Activated naive CD4-positive, alpha-beta T cell treated with anti-CD3 and anti-CD28 coated beads, Interleukin-2, amount 10 ng/mL, durations not matched to agents 7 days and 5 days (primary cell): ENCODE measurements around the gene NTMT1.

Experiments
- CTCF ChIA-PET: fragments of 350-600 bp; sonication (Branson Sonifier 250); formaldehyde crosslinking; loops from one replicate; lab custom pipeline; 2021; ENCODE audit warnings: antibody characterized with exemption; lab: Charles Lee
- DNase-seq: peaks from one replicate; pipeline ENCODE4 v3.0.0-alpha.2; 2020
- H3K27ac Mint-ChIP-seq: one replicate; pipeline ENCODE4 v1.8.0; 2021; ENCODE audit warnings: mild to moderate bottlenecking, moderate library complexity, mixed read lengths
- H3K27me3 Mint-ChIP-seq: one replicate; pipeline ENCODE4 v1.8.0; 2021; ENCODE audit warnings: mild to moderate bottlenecking, mixed read lengths
- H3K36me3 Mint-ChIP-seq: one replicate; pipeline ENCODE4 v1.8.0; 2021; ENCODE audit warnings: mixed read lengths
- H3K4me1 Mint-ChIP-seq: one replicate; pipeline ENCODE4 v1.8.0; 2021; ENCODE audit warnings: mixed read lengths
- H3K4me3 Mint-ChIP-seq: one replicate; pipeline ENCODE4 v1.8.0; 2021; ENCODE audit warnings: mild to moderate bottlenecking, moderate library complexity, mixed read lengths
- H3K9me3 Mint-ChIP-seq: one replicate; pipeline ENCODE4 v1.8.0; 2021; ENCODE audit warnings: mixed read lengths

NTMT1 gene

GRCh38 chr9:129614932-129615331, 11.0 kb upstream of the NTMT1 start:
- peaks cover 79% of the 10 kb centered on the region for H3K27me3 Mint-ChIP-seq
- H3K36me3 Mint-ChIP-seq, result no peaks in the 10 kb centered on the region
- DNase-seq, result no peak
- no peak overlapping the region for H3K4me3 Mint-ChIP-seq
- H3K9me3 Mint-ChIP-seq, result no peaks in the 10 kb centered on the region
- CTCF ChIA-PET, result interaction anchor here (1.2 to 4.5 kb wide), 2 partner anchors 9 to 478 kb away, joined by 6 to 63 read pairs; partner anchors contain the start of genes C9orf50 and NTMT1
- H3K4me1 Mint-ChIP-seq, result peaks cover 13% of the 10 kb centered on the region
- no peak overlapping the region for H3K27ac Mint-ChIP-seq

- Mint-ChIP-seq H3K9me3 (no peaks in the 10 kb centered on the region), H3K36me3 (no peaks in the 10 kb centered on the region), H3K4me3 (no peak overlapping the region), H3K27ac (no peak overlapping the region), H3K4me1 (peaks cover 11% of the 10 kb centered on the region), H3K27me3 (peaks cover 84% of the 10 kb centered on the region)
- DNase-seq, result no peak
- CTCF ChIA-PET, result interaction anchor here (1.0 to 1.3 kb wide), 3 partner anchors 9 to 473 kb away, joined by 3 to 4 read pairs (median 4); no protein-coding TSS in a partner anchor
Observed at GRCh38 chr9:129615407-129616285, 10.3 kb upstream of the NTMT1 start.

GRCh38 chr9:129617167-129617566, 8.8 kb upstream of the NTMT1 start:
- CTCF ChIA-PET, result interaction anchor here (1.1 kb wide), 1 partner anchor 486 kb away, joined by 3 read pairs; no protein-coding TSS in a partner anchor
- DNase-seq, result peak; percentile 55

GRCh38 chr9:129619787-129620668, 5.9 kb upstream of the NTMT1 start:
- no peak overlapping the region for H3K4me3 Mint-ChIP-seq
- H3K27ac Mint-ChIP-seq, result no peak overlapping the region
- peaks cover 76% of the 10 kb centered on the region for H3K27me3 Mint-ChIP-seq
- no peaks in the 10 kb centered on the region for H3K36me3 Mint-ChIP-seq
- H3K9me3 Mint-ChIP-seq, result no peaks in the 10 kb centered on the region
- CTCF ChIA-PET, result interaction anchor here (0.8 to 7.3 kb wide), 5 partner anchors 7 to 480 kb away, joined by 3 to 63 read pairs (median 3); no protein-coding TSS in a partner anchor
- DNase-seq, result peak; percentile 30
- peaks cover 20% of the 10 kb centered on the region for H3K4me1 Mint-ChIP-seq

More at GRCh38 chr9:129617167-129617566, 8.8 kb upstream of the NTMT1 start:
- Mint-ChIP-seq H3K9me3 (no peaks in the 10 kb centered on the region), H3K36me3 (no peaks in the 10 kb centered on the region), H3K27me3 (peaks cover 84% of the 10 kb centered on the region), H3K4me3 (no peak overlapping the region), H3K27ac (no peak overlapping the region), H3K4me1 (peaks cover 5% of the 10 kb centered on the region)

DNA sequence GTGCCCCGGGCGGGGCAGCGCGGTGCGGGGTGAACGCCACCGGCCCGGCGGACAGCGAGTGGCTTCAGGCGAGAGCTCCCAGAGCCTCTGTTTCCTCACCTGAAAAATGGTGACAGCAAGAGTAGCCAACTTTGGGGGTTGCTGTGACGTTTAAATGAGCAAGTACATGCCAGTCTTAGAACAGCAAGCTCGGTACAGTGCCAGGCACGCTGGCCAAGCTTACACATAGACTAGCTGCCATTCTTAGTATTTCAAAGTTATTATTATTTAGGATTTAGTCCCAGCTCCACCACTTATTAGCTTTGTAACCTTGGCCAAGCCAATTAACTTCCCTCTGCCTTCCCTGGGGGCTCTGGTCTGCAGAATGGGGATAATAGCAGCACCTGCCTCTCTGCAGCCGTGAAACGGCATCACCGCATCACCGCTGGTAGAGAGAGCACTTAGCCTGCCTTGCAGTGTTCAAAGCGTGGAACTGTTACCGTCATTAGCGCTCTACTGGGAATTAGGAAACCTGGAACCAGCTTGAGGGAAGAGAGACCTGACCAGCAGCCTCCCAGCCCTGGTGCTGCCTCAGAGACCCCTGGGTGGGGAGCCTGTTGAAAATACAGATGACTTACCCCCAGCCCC, 5.2 kb upstream of the NTMT1 start, which contains the start of gene C9orf50:
Gene C9orf50, minus strand, starts transcription at position 433 of the 627 bp plus-strand sequence. CDS start 527 bp downstream, outside the sequence.
- CTCF ChIA-PET, result interaction anchor here (0.8 to 7.3 kb wide), 7 partner anchors 8 to 491 kb away, joined by 3 to 63 read pairs (median 3); no protein-coding TSS in a partner anchor
- DNase-seq, result no peak
- Mint-ChIP-seq H3K4me3 (no peak within 1 kb of the TSS), H3K27ac (no peak within 1 kb of the TSS), H3K9me3 (no peaks in the 10 kb centered on the region), H3K4me1 (peaks cover 25% of the 10 kb centered on the region), H3K36me3 (no peaks in the 10 kb centered on the region), H3K27me3 (peaks cover 69% of the 10 kb centered on the region)

- no peaks in the 10 kb centered on the region for H3K9me3 Mint-ChIP-seq
- no peak overlapping the region for H3K27ac Mint-ChIP-seq
- peaks cover 11% of the 10 kb centered on the region for H3K36me3 Mint-ChIP-seq
- H3K4me3 Mint-ChIP-seq, result no peak overlapping the region
- H3K27me3 Mint-ChIP-seq, result peaks cover 55% of the 10 kb centered on the region
- CTCF ChIA-PET, result interaction anchor here (1.0 to 7.3 kb wide), 10 partner anchors 11 to 492 kb away, joined by 3 to 63 read pairs (median 8); no protein-coding TSS in a partner anchor
- no peak for DNase-seq
- peaks cover 41% of the 10 kb centered on the region for H3K4me1 Mint-ChIP-seq
Observed at GRCh38 chr9:129623331-129623730, 2.6 kb upstream of the NTMT1 start.

GRCh38 chr9:129624168-129624759, 1.7 kb upstream of the NTMT1 start:
- peak overlapping the region; percentile 92 for H3K27ac Mint-ChIP-seq
- CTCF ChIA-PET, result interaction anchor here (0.7 to 7.3 kb wide), 35 partner anchors 8 to 715 kb away, joined by 3 to 63 read pairs (median 4); partner anchors contain the start of genes IER5L and PTPA
- no peaks in the 10 kb centered on the region for H3K9me3 Mint-ChIP-seq
- peak; percentile 84 for DNase-seq
- H3K27me3 Mint-ChIP-seq, result peaks cover 46% of the 10 kb centered on the region
- H3K36me3 Mint-ChIP-seq, result peaks cover 14% of the 10 kb centered on the region
- H3K4me3 Mint-ChIP-seq, result peak overlapping the region; percentile 59
- peaks cover 47% of the 10 kb centered on the region for H3K4me1 Mint-ChIP-seq

- CTCF ChIA-PET, result interaction anchor here (0.7 to 7.3 kb wide), 28 partner anchors 9 to 716 kb away, joined by 3 to 63 read pairs (median 4); partner anchors contain the start of gene IER5L
- H3K9me3 Mint-ChIP-seq, result no peaks in the 10 kb centered on the region
- peak overlapping the region; percentile 92 for H3K27ac Mint-ChIP-seq
- H3K4me1 Mint-ChIP-seq, result peaks cover 48% of the 10 kb centered on the region
- H3K27me3 Mint-ChIP-seq, result peaks cover 39% of the 10 kb centered on the region
- H3K36me3 Mint-ChIP-seq, result peaks cover 14% of the 10 kb centered on the region
- peak overlapping the region; percentile 81 for H3K4me3 Mint-ChIP-seq
- DNase-seq, result peak; percentile 47
Observed at GRCh38 chr9:129624947-129625346, 1.0 kb upstream of the NTMT1 start.

DNA sequence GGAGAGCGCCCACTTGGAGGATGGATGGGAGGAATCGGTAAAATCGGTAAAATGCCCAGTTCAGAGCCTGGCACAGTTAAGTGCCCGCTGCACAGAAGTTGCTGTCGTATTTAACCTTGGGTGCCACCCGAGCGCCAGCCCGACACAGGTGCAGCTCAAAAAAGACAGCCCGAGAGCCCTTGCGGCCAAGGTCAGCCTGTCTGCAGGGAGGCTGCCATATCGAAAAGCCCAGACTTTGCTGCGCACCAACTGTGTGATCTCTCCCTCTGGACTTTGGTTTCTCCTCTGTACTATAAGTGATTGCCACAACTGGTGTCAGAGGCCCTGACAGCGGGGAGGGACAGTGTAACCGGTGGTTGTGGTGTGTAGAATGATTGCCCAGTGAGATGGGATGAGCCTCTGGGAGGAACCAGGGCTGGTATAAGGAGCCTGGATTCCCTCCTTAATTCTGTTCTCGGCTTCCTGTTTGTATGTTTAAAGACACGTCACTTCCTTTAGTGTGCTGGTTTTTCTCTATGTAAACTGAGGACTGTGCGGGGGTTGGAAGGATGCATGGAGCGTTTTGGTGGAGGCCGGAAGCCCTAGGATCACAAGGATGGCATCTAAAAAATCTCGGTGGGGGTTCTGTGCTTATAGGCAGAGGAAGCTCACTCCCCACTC, 792 bp downstream of the NTMT1 start:
- Mint-ChIP-seq H3K27me3 (peaks cover 22% of the 10 kb centered on the region), H3K27ac (peak overlapping the region; percentile 91), H3K9me3 (no peaks in the 10 kb centered on the region), H3K4me3 (peak overlapping the region; percentile 81), H3K4me1 (peaks cover 59% of the 10 kb centered on the region), H3K36me3 (peaks cover 16% of the 10 kb centered on the region)
- DNase-seq, result peak; percentile 61
- CTCF ChIA-PET, result interaction anchor here (0.5 to 7.3 kb wide), 6 partner anchors 12 to 495 kb away, joined by 3 to 63 read pairs (median 4); no protein-coding TSS in a partner anchor

GRCh38 chr9:129627556-129628440, 1.8 kb downstream of the NTMT1 start:
- CTCF ChIA-PET, result interaction anchor here (0.6 to 7.3 kb wide), 6 partner anchors 15 to 496 kb away, joined by 3 to 63 read pairs (median 3); no protein-coding TSS in a partner anchor

GRCh38 chr9:129628709-129629108, 2.7 kb downstream of the NTMT1 start:
- CTCF ChIA-PET, result interaction anchor here (0.6 to 3.0 kb wide), 4 partner anchors 11 to 497 kb away, joined by 3 to 8 read pairs (median 4); no protein-coding TSS in a partner anchor
- H3K27ac Mint-ChIP-seq, result no peak overlapping the region

More at GRCh38 chr9:129627556-129628440, 1.8 kb downstream of the NTMT1 start:
- Mint-ChIP-seq H3K4me3 (peak overlapping the region; percentile 81), H3K27me3 (peaks cover 11% of the 10 kb centered on the region), H3K9me3 (no peaks in the 10 kb centered on the region), H3K27ac (peak overlapping the region; percentile 91), H3K36me3 (peaks cover 21% of the 10 kb centered on the region), H3K4me1 (peaks cover 59% of the 10 kb centered on the region)
- DNase-seq, result no peak

More at GRCh38 chr9:129628709-129629108, 2.7 kb downstream of the NTMT1 start:
- no peak overlapping the region for H3K4me3 Mint-ChIP-seq
- DNase-seq, result no peak
- peaks cover 24% of the 10 kb centered on the region for H3K36me3 Mint-ChIP-seq
- H3K27me3 Mint-ChIP-seq, result peaks cover 5% of the 10 kb centered on the region
- no peaks in the 10 kb centered on the region for H3K9me3 Mint-ChIP-seq
- peaks cover 55% of the 10 kb centered on the region for H3K4me1 Mint-ChIP-seq
